ENCODE measurements around the gene OR7A10.

The OR7A10 gene

GRCh38 chr19:14848822-14849221 is at the start of gene OR7A10:
TSS of gene OR7A10 (minus strand) at chr19:14848922. CDS start at chr19:14841877, 7,045 bp downstream.
- no peak for DNase-seq (ENCODE audit: low read depth in 2 of 2)

- no peak for DNase-seq (ENCODE audit: low read depth in 2 of 2)
These were observed 42.1 kb upstream of the OR7A10 start for GRCh38 chr19:14890643-14891379.

DNA sequence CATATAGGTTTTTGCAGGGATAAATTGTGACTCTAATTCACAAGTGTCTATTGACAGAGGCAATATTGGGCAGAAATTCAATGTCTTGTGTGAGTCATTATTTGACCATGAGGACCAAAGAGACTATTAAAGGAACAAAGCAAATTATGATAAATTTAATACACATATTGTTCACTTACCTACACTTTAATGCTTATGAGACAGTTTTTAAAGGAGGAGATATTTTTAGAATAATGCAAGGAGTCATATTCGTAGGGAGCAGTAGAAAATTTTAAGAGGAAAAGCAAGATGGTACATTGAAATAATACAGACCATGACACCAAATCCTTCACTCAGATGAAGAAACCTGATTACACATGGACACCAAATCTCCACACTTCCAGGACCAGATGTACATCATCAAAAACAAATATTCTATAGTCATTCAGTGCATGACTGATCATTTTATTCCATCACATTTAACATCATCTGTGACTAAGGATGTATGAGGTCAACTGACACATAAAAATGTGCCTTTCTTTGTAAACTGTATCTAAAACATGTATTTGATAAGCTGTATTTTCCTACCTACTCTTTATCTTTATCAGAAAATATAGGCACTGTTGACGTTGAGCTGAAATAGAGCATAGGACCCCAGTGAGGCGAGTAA is 41.4 kb upstream of the OR7A10 start:
- DNase-seq (ENCODE audit: low read depth in 2 of 2) = no peak

DNA sequence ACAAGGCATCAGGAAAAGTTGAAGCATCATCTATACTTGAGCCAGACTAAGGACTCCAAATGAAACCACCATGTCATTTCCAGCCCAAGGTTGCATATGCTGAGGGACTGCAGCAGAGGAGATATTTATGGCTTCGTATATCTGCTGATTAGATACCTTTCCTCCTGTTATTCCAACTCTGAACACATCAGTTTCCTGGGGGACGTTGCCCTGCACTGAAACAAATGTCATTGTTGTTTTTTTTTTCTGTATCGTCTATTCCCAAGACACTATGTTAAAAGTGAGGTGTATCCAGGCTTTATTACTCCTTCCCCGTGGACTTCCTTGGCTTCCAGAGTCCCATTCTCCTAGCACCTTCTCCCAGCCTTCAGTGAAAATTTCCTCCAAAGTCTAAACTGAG is 37.3 kb upstream of the OR7A10 start, which contains the start of gene OR7A17:
Gene OR7A17 (minus strand): TSS at position 101 of the 400 bp plus-strand sequence. CDS start 4,777 bp downstream, outside the sequence.
- no peak for DNase-seq (ENCODE audit: low read depth in 2 of 2)

DNA sequence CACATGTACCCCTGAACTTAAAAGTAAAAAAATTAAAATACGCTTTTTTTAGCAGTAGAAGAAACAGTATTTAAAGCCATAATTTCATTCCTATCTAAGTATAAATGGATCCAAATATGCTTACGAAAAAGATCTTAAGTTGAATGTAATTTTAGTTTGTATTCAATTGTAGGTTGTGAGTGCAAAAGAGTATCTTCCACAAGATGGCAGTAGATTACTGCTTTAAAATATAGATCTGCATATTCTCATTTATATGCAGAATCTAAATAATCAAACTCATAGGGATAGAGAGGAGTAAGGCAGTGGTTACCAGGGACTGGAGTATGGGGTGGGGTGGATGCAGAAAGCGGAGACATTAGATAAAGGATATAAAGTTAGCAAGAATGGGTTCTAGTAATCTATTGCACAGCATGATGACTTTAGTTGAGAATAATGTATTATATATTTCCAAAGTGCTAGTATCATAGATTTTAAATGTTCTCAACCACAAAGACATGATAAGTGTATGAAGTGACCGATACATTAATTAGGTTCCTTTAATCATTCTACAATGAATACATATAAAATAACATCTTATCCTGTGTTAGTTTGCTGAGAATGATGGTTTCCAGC is 23.0 kb upstream of the OR7A10 start:
- no peak for DNase-seq (ENCODE audit: low read depth in 2 of 2)

- no peak for DNase-seq (ENCODE audit: low read depth in 2 of 2)
These were observed 19.8 kb upstream of the OR7A10 start for GRCh38 chr19:14868497-14868896.

- no peak for DNase-seq (ENCODE audit: low read depth in 2 of 2)
These were observed 5.1 kb downstream of the OR7A10 start for GRCh38 chr19:14843578-14843977.

GRCh38 chr19:14843169-14843568 is 5.6 kb downstream of the OR7A10 start:
- no peak for DNase-seq (ENCODE audit: low read depth in 2 of 2)

DNA sequence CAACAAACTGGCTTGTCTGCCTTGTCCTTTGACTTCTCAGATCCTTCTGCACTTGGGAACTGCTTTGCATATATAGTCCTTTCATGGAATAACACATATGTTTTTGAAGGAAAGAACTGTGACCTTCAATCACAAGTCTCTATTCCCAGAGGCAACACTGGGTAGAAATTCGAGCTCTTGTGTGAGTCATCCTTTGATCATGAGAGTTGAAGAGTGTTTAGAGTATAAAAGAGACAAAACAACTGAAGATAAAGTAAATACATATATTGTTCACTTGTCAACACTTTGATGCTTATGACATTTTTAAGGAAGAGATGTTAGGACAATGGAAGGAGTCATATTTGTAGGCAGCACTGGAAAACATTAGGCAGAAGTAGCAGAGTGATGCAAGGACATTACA is 8.5 kb downstream of the OR7A10 start:
- DNase-seq (ENCODE audit: low read depth in 2 of 2) = no peak

GRCh38 chr19:14837391-14837790 is 11.3 kb downstream of the OR7A10 start:
- no peak for DNase-seq (ENCODE audit: low read depth in 2 of 2)

DNA sequence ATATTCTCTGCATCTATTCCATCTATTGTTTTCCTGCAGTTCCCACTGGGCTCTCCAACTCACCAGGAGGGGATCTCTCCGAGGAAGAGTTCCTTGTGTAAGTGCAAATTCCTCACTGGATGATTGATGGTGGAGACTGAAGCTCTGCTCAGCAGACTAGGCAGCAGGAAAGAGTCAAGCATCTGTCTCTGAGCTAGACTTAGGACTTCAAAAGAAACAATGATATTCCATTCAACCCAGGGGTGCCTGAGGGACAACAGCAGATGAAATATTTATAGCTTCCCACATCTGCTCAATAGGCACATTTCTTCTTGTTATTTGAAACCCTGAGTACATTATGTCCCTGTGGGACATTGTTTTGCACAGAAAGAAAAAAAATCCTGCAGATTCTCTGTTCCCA is 13.7 kb downstream of the OR7A10 start, which contains the start of the genes OR7A5 and OR7C1:
Gene OR7A5 (minus strand): TSS at position 175 of the 400 bp plus-strand sequence. CDS start 6,944 bp downstream, outside the sequence.
Gene OR7C1 (minus strand): TSS at position 175 of the 400 bp plus-strand sequence. CDS start 35,049 bp downstream, outside the sequence.
- no peak for DNase-seq (ENCODE audit: low read depth in 2 of 2)

GRCh38 chr19:14830702-14831101 is 18.0 kb downstream of the OR7A10 start:
- DNase-seq (ENCODE audit: low read depth in 2 of 2) = no peak

- no peak for DNase-seq (ENCODE audit: low read depth in 2 of 2)
These were observed 22.7 kb downstream of the OR7A10 start for GRCh38 chr19:14826006-14826405.

DNA sequence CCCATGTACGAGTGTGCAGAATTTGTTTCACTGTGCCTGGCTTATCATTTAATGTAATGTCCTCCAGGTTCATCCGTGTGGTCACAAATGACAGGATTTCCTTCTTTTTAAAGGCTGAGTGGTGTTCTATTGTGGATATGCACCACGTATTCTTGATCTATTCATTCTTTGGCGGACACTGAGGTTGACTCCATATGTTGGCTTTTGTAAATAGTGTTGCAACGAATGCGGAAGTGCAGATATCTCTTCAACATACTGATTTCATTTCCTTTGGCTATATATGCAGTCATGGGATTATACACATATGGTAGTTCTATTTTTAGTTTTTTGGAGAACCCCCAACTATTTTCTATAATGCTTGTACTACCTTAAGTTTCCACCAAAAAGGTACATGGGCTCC is 26.8 kb downstream of the OR7A10 start:
- DNase-seq (ENCODE audit: low read depth in 2 of 2) = no peak

DNA sequence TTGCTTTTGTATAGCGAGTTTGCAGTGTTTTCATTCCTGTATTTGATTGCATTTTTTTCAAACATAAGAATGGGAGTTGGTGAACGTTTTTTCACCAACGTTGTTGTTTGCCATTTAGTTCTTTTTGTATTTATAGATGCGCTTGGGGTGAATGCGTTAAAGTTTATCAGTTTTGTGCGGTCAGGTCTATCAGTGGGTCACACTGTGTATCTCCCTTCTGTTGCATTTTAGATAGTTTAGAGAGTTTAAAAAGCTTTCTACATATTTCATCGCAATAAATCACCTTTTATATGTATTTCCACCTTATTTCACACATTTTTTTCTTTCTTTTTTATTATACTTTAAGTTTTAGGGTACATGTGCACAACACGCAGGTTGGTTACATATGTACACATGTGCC is 30.1 kb downstream of the OR7A10 start:
- DNase-seq (ENCODE audit: low read depth in 2 of 2) = no peak

GRCh38 chr19:14817052-14817451 is 31.7 kb downstream of the OR7A10 start:
- no peak for DNase-seq (ENCODE audit: low read depth in 2 of 2)

- no peak for DNase-seq (ENCODE audit: low read depth in 2 of 2)
These were observed 33.6 kb downstream of the OR7A10 start for GRCh38 chr19:14814982-14815652.

- no peak for DNase-seq (ENCODE audit: low read depth in 2 of 2)
These were observed 39.3 kb downstream of the OR7A10 start for GRCh38 chr19:14809272-14810057.

GRCh38 chr19:14804765-14805164 is 44.0 kb downstream of the OR7A10 start:
- no peak for DNase-seq (ENCODE audit: low read depth in 2 of 2)

DNA sequence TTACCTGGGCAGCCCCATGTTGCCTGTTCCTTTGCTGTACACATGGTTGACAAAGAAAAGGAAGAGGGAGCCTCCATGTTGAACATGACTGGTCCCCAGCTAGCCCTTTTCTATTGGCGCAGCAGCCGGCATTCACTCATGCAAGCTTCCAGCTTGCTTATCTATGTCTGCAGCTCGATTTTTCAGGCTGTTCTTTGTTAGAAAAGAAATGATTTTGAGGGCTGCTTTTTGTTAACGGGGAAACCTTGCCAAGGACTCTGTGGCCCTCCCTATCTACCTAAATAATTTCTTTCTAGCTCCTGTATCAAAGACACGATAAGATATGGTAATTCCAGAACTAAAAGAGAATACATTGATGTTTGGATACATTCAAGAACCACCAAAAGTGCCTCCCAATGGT is 50.0 kb downstream of the OR7A10 start:
- no peak for DNase-seq (ENCODE audit: low read depth in 2 of 2)

- no peak for DNase-seq (ENCODE audit: low read depth in 2 of 2)
These were observed 52.7 kb downstream of the OR7A10 start for GRCh38 chr19:14796021-14796420.

Measured in activated CD4-positive, alpha-beta T cell treated with anti-CD3 and anti-CD28 coated beads for 24 hours (primary cell).